BJ (cell line): Measurements from ENCODE around the gene HBZ. TPM values are rescaled to one million over a fixed set of nuclear protein-coding genes. Genes with fewer than 3 reads are reported as not detected.
"Not testable (repeated sequence)": the region's sequence is repeated elsewhere in the genome, so short reads cannot be mapped to it uniquely, and the experiment has no call there.

Experiments
- CTCF ChIA-PET: fragments of 350-600 bp; formaldehyde crosslinking; extraction: SDS; loops from one replicate; lab custom pipeline; 2021; ENCODE audit warnings: antibody characterized with exemption, inconsistent platforms; lab: Yijun Ruan, JAX
- POLR2A ChIA-PET: fragments of 300-600 bp; sonication (Branson Sonifier 250); formaldehyde crosslinking; extraction: SDS; loops from one replicate; lab custom pipeline; 2021; ENCODE audit warnings: antibody characterized with exemption; lab: Charles Lee
- DNase-seq: peaks from one replicate; pipeline ENCODE4 v3.0.0-alpha.2; 2011; ENCODE audit warnings: low read depth
- H3K27me3 ChIP-seq: 2 replicates; pipeline ENCODE4 v1.6.0; 2011; ENCODE audit warnings: low read length; ENCODE audit not compliant: control insufficient read depth, insufficient read depth
- H3K36me3 ChIP-seq: 2 replicates; pipeline ENCODE4 v1.5.1; 2011; ENCODE audit warnings: low read length; ENCODE audit not compliant: control insufficient read depth, insufficient read depth
- H3K4me3 ChIP-seq: 2 replicates; pipeline ENCODE4 v1.5.1; 2011; ENCODE audit warnings: low read depth, mild to moderate bottlenecking, control low read depth, low read length
- polyA plus RNA-seq: library from polyadenylated mRNA; depleted of rRNA; stranded (reverse); fragments of >200 nt; gene quantifications from 2 replicates; pipeline ENCODE4 v1.2.3, GENCODE V29; 2011
- TF ChIP-seq, protein P1 (sequence below): IDR thresholded peaks from 2 replicates; pipeline ENCODE4 v1.5.1; 2011; ENCODE audit warnings: low read depth, mild to moderate bottlenecking, control low read depth, inconsistent platforms, low read length, moderate library complexity; ENCODE audit not compliant: insufficient read depth

Gene HBZ
- polyA plus RNA-seq, 1 experiment, result not detected

- ChIA-PET POLR2A (no interaction called here), CTCF (no interaction called here)
- Histone ChIP-seq H3K4me3 (no peak overlapping the region), H3K36me3 (peaks cover 2% of the 10 kb centered on the region), H3K27me3 (no peaks in the 10 kb centered on the region)
- TF ChIP-seq, protein P1, sequence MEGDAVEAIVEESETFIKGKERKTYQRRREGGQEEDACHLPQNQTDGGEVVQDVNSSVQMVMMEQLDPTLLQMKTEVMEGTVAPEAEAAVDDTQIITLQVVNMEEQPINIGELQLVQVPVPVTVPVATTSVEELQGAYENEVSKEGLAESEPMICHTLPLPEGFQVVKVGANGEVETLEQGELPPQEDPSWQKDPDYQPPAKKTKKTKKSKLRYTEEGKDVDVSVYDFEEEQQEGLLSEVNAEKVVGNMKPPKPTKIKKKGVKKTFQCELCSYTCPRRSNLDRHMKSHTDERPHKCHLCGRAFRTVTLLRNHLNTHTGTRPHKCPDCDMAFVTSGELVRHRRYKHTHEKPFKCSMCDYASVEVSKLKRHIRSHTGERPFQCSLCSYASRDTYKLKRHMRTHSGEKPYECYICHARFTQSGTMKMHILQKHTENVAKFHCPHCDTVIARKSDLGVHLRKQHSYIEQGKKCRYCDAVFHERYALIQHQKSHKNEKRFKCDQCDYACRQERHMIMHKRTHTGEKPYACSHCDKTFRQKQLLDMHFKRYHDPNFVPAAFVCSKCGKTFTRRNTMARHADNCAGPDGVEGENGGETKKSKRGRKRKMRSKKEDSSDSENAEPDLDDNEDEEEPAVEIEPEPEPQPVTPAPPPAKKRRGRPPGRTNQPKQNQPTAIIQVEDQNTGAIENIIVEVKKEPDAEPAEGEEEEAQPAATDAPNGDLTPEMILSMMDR, result no peak
- DNase-seq, result no peak
Measured at GRCh38 chr16:120756-121155, 31.7 kb upstream of the HBZ start.

DNA sequence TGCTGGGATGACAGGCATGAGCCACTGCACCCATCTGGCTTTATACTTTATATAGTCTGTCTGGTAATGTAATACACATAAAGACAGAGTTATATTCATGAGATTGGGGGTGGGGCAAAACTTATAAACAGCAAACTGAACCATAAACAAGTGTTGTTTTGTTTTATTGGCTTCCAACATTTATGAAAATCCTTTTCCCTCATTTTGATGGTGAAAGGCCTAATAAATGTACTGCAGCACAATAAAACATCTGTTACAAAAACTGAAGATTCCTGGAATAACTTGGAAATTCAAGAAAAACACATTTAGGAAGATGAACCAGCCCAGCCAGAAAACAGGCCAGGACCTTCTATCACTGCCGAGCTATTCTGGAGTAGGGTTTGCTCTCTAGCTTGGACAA is 30.1 kb upstream of the HBZ start:
- ChIA-PET POLR2A (no interaction called here), CTCF (interaction anchor here (0.6 to 0.8 kb wide), 2 partner anchors 16 to 58 kb away, joined by 3 to 6 read pairs; partner anchors contain the start of gene HBQ1)
- H3K36me3 ChIP-seq, result peaks cover 2% of the 10 kb centered on the region
- H3K4me3 ChIP-seq, result no peak overlapping the region
- DNase-seq, result no peak
- TF ChIP-seq, protein P1, result no peak
- no peaks in the 10 kb centered on the region for H3K27me3 ChIP-seq

GRCh38 chr16:123558-124350 is 28.7 kb upstream of the HBZ start:
- DNase-seq, H3K27me3 ChIP-seq, H3K36me3 ChIP-seq, H3K4me3 ChIP-seq, POLR2A ChIA-PET: not testable (repeated sequence)
- CTCF ChIA-PET, result interaction anchor here (1.0 to 1.5 kb wide), 2 partner anchors 27 to 58 kb away, joined by 3 to 7 read pairs; no protein-coding TSS in a partner anchor

DNA sequence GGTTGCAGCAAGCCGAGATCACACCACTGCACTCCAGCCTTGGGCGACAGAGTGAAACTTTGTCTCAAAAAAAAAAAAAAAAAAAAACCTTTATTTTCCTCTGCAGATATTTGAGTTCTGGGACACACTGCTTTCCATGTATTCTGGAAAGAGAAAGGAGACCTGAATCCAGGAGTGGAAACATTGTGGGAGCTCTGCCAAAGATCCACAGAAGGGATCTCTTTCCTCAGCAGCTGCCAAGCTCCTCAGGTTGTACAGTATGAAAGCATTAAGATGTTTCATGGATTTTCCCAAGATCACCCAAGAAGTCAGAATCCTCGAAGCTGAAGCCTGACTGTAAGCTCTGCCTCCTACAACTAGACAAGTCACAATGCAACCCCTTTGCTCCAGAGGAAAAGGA is 27.4 kb upstream of the HBZ start:
- TF ChIP-seq, protein P1, result no peak
- H3K27me3 ChIP-seq, result no peaks in the 10 kb centered on the region
- DNase-seq, result no peak
- CTCF ChIA-PET, result interaction anchor here (0.8 to 3.1 kb wide), 3 partner anchors 8 to 59 kb away, joined by 3 to 8 read pairs (median 7); no protein-coding TSS in a partner anchor
- no peaks in the 10 kb centered on the region; the same call in none of the 2 replicates for H3K36me3 ChIP-seq
- POLR2A ChIA-PET, result no interaction called here
- no peak overlapping the region for H3K4me3 ChIP-seq

GRCh38 chr16:129075-129474 is 23.4 kb upstream of the HBZ start:
- Histone ChIP-seq H3K4me3 (no peak overlapping the region), H3K27me3 (no peaks in the 10 kb centered on the region), H3K36me3 (no peaks in the 10 kb centered on the region; the same call in 1 of the 2 replicates)
- TF ChIP-seq, protein P1, result no peak
- POLR2A ChIA-PET, result no interaction called here
- DNase-seq, result no peak
- CTCF ChIA-PET, result interaction anchor here (2.7 kb wide), 1 partner anchor 11 kb away, joined by 14 read pairs; no protein-coding TSS in a partner anchor
